NB4 (cell line): ENCODE data around the gene TMEM135.
"Not testable (repeated sequence)": the region's sequence is repeated elsewhere in the genome, so short reads cannot be mapped to it uniquely, and the experiment has no call there.

Source experiments
- DNase-seq: peaks from one replicate; pipeline ENCODE4 v3.0.0; 2010; ENCODE audit warnings: low read depth
- H3K4me3 ChIP-seq: one replicate; pipeline ENCODE4 v1.5.1; 2011; ENCODE audit warnings: mild to moderate bottlenecking, low read depth, low read length, moderate library complexity
- CTCF ChIP-seq: IDR thresholded peaks from one replicate; pipeline ENCODE4 v1.5.1; 2012; ENCODE audit warnings: low read depth, low read length
- MAX ChIP-seq: IDR thresholded peaks from 2 replicates; pipeline ENCODE4 v1.6.1; 2011; ENCODE audit warnings: low read depth, low read length
- MYC ChIP-seq: IDR thresholded peaks from 2 replicates; pipeline ENCODE4 v1.6.1; 2011; ENCODE audit warnings: low read depth, low read length
- POLR2A ChIP-seq: IDR thresholded peaks from 2 replicates; pipeline ENCODE4 v1.6.1; 2011; ENCODE audit warnings: mild to moderate bottlenecking; ENCODE audit not compliant: insufficient read length; ENCODE audit errors: extremely low read depth

Gene TMEM135

GRCh38 chr11:87022738-87023137, 15.0 kb upstream of the TMEM135 start:
- TF ChIP-seq CTCF (no peak), MAX (no peak), MYC (no peak), POLR2A (no peak)
- DNase-seq: no peak
- no peak overlapping the region for H3K4me3 ChIP-seq

GRCh38 chr11:87026415-87026814, 11.3 kb upstream of the TMEM135 start:
- H3K4me3 ChIP-seq, DNase-seq: not testable (repeated sequence)

GRCh38 chr11:87030458-87031054, 7.2 kb upstream of the TMEM135 start:
- no peak overlapping the region for H3K4me3 ChIP-seq
- no peak for DNase-seq
- no peak for TF ChIP-seq MAX
- TF ChIP-seq MYC: no peak
- TF ChIP-seq POLR2A: no peak
- no peak for TF ChIP-seq CTCF

- H3K4me3 ChIP-seq: no peak overlapping the region
- DNase-seq: no peak
- TF ChIP-seq MAX: no peak
- no peak for TF ChIP-seq CTCF
- TF ChIP-seq POLR2A: no peak
- TF ChIP-seq MYC: no peak
Observed at GRCh38 chr11:87031433-87032170, 6.1 kb upstream of the TMEM135 start.

GRCh38 chr11:87033561-87033960, 4.2 kb upstream of the TMEM135 start:
- H3K4me3 ChIP-seq: no peak overlapping the region
- no peak for DNase-seq
- no peak for TF ChIP-seq MAX
- no peak for TF ChIP-seq CTCF
- TF ChIP-seq POLR2A: no peak
- no peak for TF ChIP-seq MYC

GRCh38 chr11:87035976-87036583, 1.7 kb upstream of the TMEM135 start:
- no peak for DNase-seq
- H3K4me3 ChIP-seq: no peak overlapping the region
- TF ChIP-seq POLR2A: no peak
- TF ChIP-seq MYC: no peak
- TF ChIP-seq CTCF: no peak
- TF ChIP-seq MAX: no peak
